Astrocyte of the cerebellum (primary cell): Measurements from ENCODE around the gene SMAGP.
"Not testable (repeated sequence)": the region's sequence is repeated elsewhere in the genome, so short reads cannot be mapped to it uniquely, and the experiment has no call there.

Experiments
- DNase-seq: peaks from one replicate; pipeline ENCODE4 v3.0.0-alpha.2; 2011; ENCODE audit warnings: low read depth
- H3K4me3 ChIP-seq: 2 replicates; pipeline ENCODE4 v1.5.1; 2011; ENCODE audit warnings: mild to moderate bottlenecking, low read depth, low read length, moderate library complexity
- in situ Hi-C: cut with HindIII; loops from 2 replicates; pipeline ENCODE4 v1.10.0; 2017; ENCODE audit warnings: low sequenced_read_pairs
- TF ChIP-seq, protein P1 (sequence below): IDR thresholded peaks from 2 replicates; pipeline ENCODE4 v1.5.1; 2012; ENCODE audit warnings: low read length, low read depth, moderate library complexity, mild to moderate bottlenecking; ENCODE audit errors: missing control alignments

The SMAGP gene

DNA sequence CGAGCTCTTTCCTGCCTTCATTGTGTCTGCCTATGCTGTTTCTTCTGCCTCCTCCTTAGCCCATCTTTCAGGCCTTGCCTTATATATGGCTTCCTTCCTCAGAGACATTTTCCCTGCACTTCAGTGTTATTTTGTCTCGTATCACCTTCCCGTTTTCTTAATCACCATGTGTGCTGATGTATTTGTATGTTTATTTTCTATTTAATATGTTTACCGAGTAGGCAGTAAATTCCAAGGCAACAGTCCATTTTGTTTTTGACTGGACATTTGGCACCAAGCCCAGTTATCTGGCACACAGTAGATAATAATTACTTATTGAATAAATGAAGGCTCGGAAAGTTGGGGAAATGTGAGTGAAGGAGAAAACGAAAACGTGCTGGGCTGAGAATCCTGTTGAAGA, 47.8 kb downstream of the SMAGP start:
- TF ChIP-seq, protein P1, sequence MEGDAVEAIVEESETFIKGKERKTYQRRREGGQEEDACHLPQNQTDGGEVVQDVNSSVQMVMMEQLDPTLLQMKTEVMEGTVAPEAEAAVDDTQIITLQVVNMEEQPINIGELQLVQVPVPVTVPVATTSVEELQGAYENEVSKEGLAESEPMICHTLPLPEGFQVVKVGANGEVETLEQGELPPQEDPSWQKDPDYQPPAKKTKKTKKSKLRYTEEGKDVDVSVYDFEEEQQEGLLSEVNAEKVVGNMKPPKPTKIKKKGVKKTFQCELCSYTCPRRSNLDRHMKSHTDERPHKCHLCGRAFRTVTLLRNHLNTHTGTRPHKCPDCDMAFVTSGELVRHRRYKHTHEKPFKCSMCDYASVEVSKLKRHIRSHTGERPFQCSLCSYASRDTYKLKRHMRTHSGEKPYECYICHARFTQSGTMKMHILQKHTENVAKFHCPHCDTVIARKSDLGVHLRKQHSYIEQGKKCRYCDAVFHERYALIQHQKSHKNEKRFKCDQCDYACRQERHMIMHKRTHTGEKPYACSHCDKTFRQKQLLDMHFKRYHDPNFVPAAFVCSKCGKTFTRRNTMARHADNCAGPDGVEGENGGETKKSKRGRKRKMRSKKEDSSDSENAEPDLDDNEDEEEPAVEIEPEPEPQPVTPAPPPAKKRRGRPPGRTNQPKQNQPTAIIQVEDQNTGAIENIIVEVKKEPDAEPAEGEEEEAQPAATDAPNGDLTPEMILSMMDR, result no peak
- in situ Hi-C loops, result no loop called here
- H3K4me3 ChIP-seq, result no peak overlapping the region
- DNase-seq, result no peak

DNA sequence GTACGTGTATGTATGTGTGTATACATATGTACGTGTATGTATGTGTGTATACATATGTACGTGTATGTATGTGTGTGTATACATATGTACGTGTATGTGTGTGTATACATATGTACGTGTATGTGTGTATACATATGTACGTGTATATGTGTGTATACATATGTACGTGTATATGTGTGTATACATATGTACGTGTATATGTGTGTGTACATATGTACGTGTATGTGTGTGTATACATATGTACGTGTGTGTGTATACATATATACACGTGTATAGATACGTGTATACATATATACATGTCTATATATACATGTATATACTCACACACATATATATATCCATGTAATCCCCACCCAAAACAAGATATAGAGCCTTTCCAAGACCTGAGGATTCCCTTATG, 50.4 kb downstream of the SMAGP start:
- in situ Hi-C loops, H3K4me3 ChIP-seq, DNase-seq: not testable (repeated sequence)

- in situ Hi-C loops, result no loop called here
- no peak overlapping the region for H3K4me3 ChIP-seq
- no peak for DNase-seq
- TF ChIP-seq, protein P1, result no peak
Measured at GRCh38 chr12:51219322-51219721, 50.9 kb downstream of the SMAGP start.

DNA sequence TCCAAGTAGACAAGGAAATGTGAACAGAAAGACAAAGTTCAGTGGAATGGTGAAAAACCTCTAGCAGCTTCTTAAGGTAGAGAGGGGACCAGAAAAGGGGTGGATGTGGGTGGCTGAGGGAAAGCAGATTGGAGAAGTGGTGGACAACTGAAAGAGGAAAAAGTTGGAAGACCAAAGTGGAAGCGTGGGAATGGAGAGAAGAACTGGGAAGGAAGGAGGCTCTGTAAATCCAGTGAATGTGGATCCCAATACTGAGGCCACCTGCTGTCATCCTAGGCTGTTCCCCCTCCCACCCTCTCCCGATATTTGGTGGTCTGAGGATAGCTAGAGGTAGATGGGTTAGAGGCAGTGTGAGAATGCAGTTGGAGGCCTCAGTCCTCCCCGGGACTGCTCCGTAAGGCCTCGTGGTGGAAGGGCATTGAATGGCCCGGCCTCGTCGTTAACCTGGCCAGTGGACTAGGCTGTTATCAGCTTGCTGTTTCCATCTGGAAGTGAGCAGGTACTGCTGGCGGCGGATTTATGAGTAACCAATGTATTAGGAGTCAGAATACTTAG, 51.5 kb downstream of the SMAGP start:
- TF ChIP-seq, protein P1, result no peak
- in situ Hi-C loops, result no loop called here
- H3K4me3 ChIP-seq, result peak overlapping the region; percentile 56
- no peak for DNase-seq

DNA sequence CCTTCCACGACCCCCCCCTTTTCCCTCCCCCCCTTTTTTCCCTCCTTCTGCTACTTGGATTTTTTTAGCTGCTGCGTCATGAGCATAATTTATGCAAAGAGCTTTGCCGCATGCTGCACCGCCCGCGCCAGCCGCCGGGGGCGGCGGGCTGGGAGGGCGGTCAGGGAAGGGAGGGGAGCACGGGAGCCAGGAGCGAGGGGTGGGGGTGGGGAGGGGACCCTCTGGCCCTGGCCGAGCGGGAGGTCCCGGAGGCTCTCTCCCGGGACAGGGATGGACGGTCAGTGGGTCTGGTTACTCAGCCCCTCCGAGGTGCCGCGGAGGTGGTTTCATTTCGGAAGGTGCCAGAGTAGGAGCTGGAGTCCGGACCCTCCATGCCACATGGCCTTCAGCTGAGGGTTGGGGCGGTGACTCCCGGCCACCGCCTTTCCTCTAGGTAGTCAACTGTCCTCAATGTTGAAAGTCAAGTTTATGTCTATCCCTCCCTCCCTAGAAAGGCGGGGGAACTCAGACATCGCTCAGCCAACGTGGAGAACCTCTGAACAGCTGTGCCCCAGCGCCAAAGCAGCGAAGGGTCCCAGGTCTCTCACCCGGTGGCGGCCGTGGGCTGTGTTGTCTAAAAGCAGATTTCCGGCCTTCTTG, 52.1 kb downstream of the SMAGP start, which contains the start of gene POU6F1:
Gene POU6F1 (minus strand): TSS at position 95 of the 639 bp plus-strand sequence. CDS start 11,226 bp downstream, outside the sequence.
- H3K4me3 ChIP-seq, result peak within 1 kb of the TSS; percentile 56
- TF ChIP-seq, protein P1, result peak; percentile 61
- DNase-seq, result peak; percentile 55
- in situ Hi-C loops, result no loop called here

GRCh38 chr12:51217133-51217967, 52.9 kb downstream of the SMAGP start:
- in situ Hi-C loops, result no loop called here
- peak overlapping the region; percentile 56 for H3K4me3 ChIP-seq
- no peak for DNase-seq
- TF ChIP-seq, protein P1, result peak; percentile 27
